Measurements from ENCODE around the gene KAZN. TPM values are rescaled to one million over a fixed set of nuclear protein-coding genes. Genes with fewer than 3 reads are reported as not detected.

KAZN gene
- polyA plus RNA-seq, 1 of the 3 experiments (the other 2 are of a cell fraction): 6.8 TPM

DNA sequence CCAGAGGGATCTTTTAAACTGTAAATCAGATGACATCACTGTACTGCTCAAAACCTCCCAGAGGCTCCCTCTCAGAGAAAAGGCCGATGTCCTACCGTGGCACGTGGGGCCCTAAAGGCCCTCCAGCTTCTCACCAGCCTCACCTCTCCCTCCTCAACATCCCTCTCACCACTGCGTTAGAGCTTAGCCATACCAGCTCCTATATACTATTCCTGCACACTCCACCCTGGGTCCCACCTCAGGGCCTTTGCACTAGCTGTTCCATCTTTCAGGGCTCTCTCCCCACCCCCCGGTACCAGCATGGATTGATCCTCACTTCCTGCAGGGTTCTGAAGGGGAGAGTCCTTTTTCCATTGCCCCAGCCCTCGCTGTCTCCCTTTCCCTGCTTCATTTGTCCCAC, 111.8 kb downstream of the KAZN start (continued):
- TF ChIP-seq GATA2 (CRISPR knock-in tag; IDR thresholded peaks at IDR 0.05): no peak

DNA sequence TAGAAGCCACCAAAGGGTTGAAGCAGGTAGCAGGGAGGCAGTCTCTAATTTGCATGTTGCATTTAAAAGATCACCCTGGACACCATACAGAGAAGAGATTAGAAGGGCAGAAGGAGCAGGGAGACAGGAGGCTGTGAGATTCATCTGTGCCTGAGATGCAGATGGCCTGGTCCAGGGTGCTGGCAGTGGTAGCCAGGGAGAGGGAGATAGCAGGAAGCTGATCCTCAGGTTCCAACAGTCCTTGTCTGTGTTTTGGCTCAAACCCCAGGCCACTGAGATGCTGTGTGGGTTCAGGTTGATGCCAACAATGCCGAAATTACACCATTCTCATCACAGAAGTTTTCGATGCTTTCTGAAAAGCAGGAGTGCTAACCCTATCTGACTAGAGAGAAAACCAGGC, 113.7 kb downstream of the KAZN start:
- H3K4me3 ChIP-seq (ENCODE audit: low read depth in 2 of 2, low read length in 1 of 2): no peak overlapping the region
- no peak for DNase-seq
- H3K9me3 ChIP-seq: no peaks in the 10 kb centered on the region
- H3K9me2 ChIP-seq: no peaks in the 10 kb centered on the region
- H3K4me2 ChIP-seq: no peak overlapping the region
- no peaks in the 10 kb centered on the region for H3K79me2 ChIP-seq (ENCODE audit: insufficient read depth)
- ChIA-PET CTCF (interaction anchor here (2.5 kb wide), 1 partner anchor 20 kb away, joined by 11 read pairs; no protein-coding TSS in a partner anchor), POLR2A (no interaction called here)
- no peak overlapping the region for H3K27ac ChIP-seq (ENCODE audit: low read depth in 2 of 2, low read length in 1 of 2)
- TF ChIP-seq, protein P1, sequence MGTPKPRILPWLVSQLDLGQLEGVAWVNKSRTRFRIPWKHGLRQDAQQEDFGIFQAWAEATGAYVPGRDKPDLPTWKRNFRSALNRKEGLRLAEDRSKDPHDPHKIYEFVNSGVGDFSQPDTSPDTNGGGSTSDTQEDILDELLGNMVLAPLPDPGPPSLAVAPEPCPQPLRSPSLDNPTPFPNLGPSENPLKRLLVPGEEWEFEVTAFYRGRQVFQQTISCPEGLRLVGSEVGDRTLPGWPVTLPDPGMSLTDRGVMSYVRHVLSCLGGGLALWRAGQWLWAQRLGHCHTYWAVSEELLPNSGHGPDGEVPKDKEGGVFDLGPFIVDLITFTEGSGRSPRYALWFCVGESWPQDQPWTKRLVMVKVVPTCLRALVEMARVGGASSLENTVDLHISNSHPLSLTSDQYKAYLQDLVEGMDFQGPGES (IDR thresholded peaks at IDR 0.05; ENCODE audit: low read depth, low read length): no peak
- no peak for TF ChIP-seq CHD2 (IDR thresholded peaks at IDR 0.05; ENCODE audit: low read length, partially characterized antibody)
- TF ChIP-seq, protein P2, sequence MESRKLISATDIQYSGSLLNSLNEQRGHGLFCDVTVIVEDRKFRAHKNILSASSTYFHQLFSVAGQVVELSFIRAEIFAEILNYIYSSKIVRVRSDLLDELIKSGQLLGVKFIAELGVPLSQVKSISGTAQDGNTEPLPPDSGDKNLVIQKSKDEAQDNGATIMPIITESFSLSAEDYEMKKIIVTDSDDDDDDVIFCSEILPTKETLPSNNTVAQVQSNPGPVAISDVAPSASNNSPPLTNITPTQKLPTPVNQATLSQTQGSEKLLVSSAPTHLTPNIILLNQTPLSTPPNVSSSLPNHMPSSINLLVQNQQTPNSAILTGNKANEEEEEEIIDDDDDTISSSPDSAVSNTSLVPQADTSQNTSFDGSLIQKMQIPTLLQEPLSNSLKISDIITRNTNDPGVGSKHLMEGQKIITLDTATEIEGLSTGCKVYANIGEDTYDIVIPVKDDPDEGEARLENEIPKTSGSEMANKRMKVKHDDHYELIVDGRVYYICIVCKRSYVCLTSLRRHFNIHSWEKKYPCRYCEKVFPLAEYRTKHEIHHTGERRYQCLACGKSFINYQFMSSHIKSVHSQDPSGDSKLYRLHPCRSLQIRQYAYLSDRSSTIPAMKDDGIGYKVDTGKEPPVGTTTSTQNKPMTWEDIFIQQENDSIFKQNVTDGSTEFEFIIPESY (IDR thresholded peaks at IDR 0.05; ENCODE audit: borderline replicate concordance, low read depth): no peak
- TF ChIP-seq, protein P3, sequence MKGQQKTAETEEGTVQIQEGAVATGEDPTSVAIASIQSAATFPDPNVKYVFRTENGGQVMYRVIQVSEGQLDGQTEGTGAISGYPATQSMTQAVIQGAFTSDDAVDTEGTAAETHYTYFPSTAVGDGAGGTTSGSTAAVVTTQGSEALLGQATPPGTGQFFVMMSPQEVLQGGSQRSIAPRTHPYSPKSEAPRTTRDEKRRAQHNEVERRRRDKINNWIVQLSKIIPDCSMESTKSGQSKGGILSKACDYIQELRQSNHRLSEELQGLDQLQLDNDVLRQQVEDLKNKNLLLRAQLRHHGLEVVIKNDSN (IDR thresholded peaks at IDR 0.05; ENCODE audit: borderline replicate concordance, low read depth): no peak
- TF ChIP-seq GABPA (IDR thresholded peaks at IDR 0.05; ENCODE audit: low read depth): no peak
- TF ChIP-seq FOXJ3 (CRISPR knock-in tag; IDR thresholded peaks at IDR 0.05): no peak
- TF ChIP-seq TEAD4 (IDR thresholded peaks at IDR 0.05; ENCODE audit: borderline replicate concordance, insufficient read depth): no peak
- TF ChIP-seq, protein P4, sequence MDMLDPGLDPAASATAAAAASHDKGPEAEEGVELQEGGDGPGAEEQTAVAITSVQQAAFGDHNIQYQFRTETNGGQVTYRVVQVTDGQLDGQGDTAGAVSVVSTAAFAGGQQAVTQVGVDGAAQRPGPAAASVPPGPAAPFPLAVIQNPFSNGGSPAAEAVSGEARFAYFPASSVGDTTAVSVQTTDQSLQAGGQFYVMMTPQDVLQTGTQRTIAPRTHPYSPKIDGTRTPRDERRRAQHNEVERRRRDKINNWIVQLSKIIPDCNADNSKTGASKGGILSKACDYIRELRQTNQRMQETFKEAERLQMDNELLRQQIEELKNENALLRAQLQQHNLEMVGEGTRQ (IDR thresholded peaks at IDR 0.05; ENCODE audit: borderline replicate concordance, low read depth, low read length): no peak
- no peak for TF ChIP-seq TCF12 (IDR thresholded peaks at IDR 0.05)
- no peak for TF ChIP-seq FOSL2 (IDR thresholded peaks at IDR 0.05; ENCODE audit: borderline replicate concordance, low read depth)
- TF ChIP-seq, protein P5, sequence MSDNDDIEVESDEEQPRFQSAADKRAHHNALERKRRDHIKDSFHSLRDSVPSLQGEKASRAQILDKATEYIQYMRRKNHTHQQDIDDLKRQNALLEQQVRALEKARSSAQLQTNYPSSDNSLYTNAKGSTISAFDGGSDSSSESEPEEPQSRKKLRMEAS (IDR thresholded peaks at IDR 0.05; ENCODE audit: low read depth): no peak
- TF ChIP-seq RCOR1 (IDR thresholded peaks at IDR 0.05; ENCODE audit: low read length): no peak
- no peak overlapping the region for H3K9ac ChIP-seq
- WGBS (ENCODE audit: low lambda C conversion rate): 18% methylated on average over 2 of the region's 2 CpGs
- H3K27me3 ChIP-seq (ENCODE audit: insufficient read depth): no peaks in the 10 kb centered on the region
- H3K36me3 ChIP-seq (replicated peaks in 1 of 2; ENCODE audit: control insufficient read depth in 1 of 2, insufficient read depth in 2 of 2, low read length in 1 of 2): no peaks in the 10 kb centered on the region
- H2AFZ ChIP-seq (ENCODE audit: low read depth): no peak overlapping the region
- no peaks in the 10 kb centered on the region for H3F3A ChIP-seq (replicated peaks; ENCODE audit: insufficient read depth)
- H4K20me1 ChIP-seq (ENCODE audit: insufficient read depth): no peaks in the 10 kb centered on the region
- no peaks in the 10 kb centered on the region for H3K4me1 ChIP-seq (ENCODE audit: control insufficient read depth in 1 of 2, insufficient read depth in 2 of 2, low read depth in 1 of 2, low read length in 1 of 2)
